HUES6 (cell line): Measurements from ENCODE around the gene A2ML1.
A peak's percentile ranks its signal among the peaks of the same experiment; 100 is the strongest.
"Not testable (repeated sequence)": the region's sequence is repeated elsewhere in the genome, so short reads cannot be mapped to it uniquely, and the experiment has no call there.

Source experiments
- H3K27ac ChIP-seq: 2 replicates; pipeline ENCODE4 v1.7.0; 2013; ENCODE audit warnings: low read depth, mild to moderate bottlenecking, low read length, inconsistent platforms
- H3K27me3 ChIP-seq: 2 replicates; pipeline ENCODE4 v1.6.1; 2013; ENCODE audit warnings: low read length; ENCODE audit not compliant: control insufficient read depth, insufficient read depth
- H3K36me3 ChIP-seq: 2 replicates; pipeline ENCODE4 v1.6.1; 2013; ENCODE audit warnings: low read length; ENCODE audit not compliant: control insufficient read depth, insufficient read depth
- H3K4me1 ChIP-seq: 2 replicates; pipeline ENCODE4 v1.6.1; 2013; ENCODE audit warnings: low read length; ENCODE audit not compliant: control insufficient read depth, insufficient read depth
- H3K4me3 ChIP-seq: 2 replicates; pipeline ENCODE4 v1.5.1; 2013; ENCODE audit warnings: low read depth, low read length
- H3K9ac ChIP-seq: one replicate; pipeline ENCODE4 v1.6.1; 2013; ENCODE audit warnings: mild to moderate bottlenecking, low read length
- H3K9me3 ChIP-seq: 2 replicates; pipeline ENCODE4 v1.6.1; 2013; ENCODE audit warnings: low read depth, low read length; ENCODE audit not compliant: control insufficient read depth, insufficient read depth

Gene A2ML1

GRCh38 chr12:8818526-8818925 is 3.9 kb upstream of the A2ML1 start:
- peaks cover 42% of the 10 kb centered on the region for H3K4me1 ChIP-seq

GRCh38 chr12:8819666-8819980 is 2.8 kb upstream of the A2ML1 start:
- Histone ChIP-seq H3K4me3 (no peak overlapping the region), H3K4me1 (peaks cover 37% of the 10 kb centered on the region), H3K27ac (peak overlapping the region; percentile 23; the same call in 1 of the 2 replicates), H3K36me3 (no peaks in the 10 kb centered on the region), H3K27me3 (no peaks in the 10 kb centered on the region), H3K9ac (no peak overlapping the region), H3K9me3 (no peaks in the 10 kb centered on the region; the same call in 1 of the 2 replicates)

More at GRCh38 chr12:8818526-8818925, 3.9 kb upstream of the A2ML1 start:
- no peaks in the 10 kb centered on the region for H3K36me3 ChIP-seq
- no peaks in the 10 kb centered on the region for H3K9me3 ChIP-seq
- H3K4me3 ChIP-seq, result no peak overlapping the region
- 0 out of 2 replicates have a peak overlapping the region, but pooled peaks have one; percentile 25 for H3K27ac ChIP-seq
- no peak overlapping the region for H3K9ac ChIP-seq
- no peaks in the 10 kb centered on the region for H3K27me3 ChIP-seq

- not testable (repeated sequence) for H3K4me3 ChIP-seq, H3K27me3 ChIP-seq, H3K27ac ChIP-seq, H3K36me3 ChIP-seq, H3K9ac ChIP-seq, H3K9me3 ChIP-seq
- H3K4me1 ChIP-seq, result peaks cover 37% of the 10 kb centered on the region
These were observed 1.6 kb upstream of the A2ML1 start for GRCh38 chr12:8820676-8821407.

GRCh38 chr12:8821591-8821990 is 830 bp upstream of the A2ML1 start:
- H3K27ac ChIP-seq, result no peak overlapping the region
- no peak overlapping the region for H3K4me3 ChIP-seq
- no peaks in the 10 kb centered on the region for H3K27me3 ChIP-seq
- H3K36me3 ChIP-seq, result no peaks in the 10 kb centered on the region
- peaks cover 3% of the 10 kb centered on the region; the same call in 1 of the 2 replicates for H3K9me3 ChIP-seq
- peaks cover 34% of the 10 kb centered on the region for H3K4me1 ChIP-seq
- H3K9ac ChIP-seq, result no peak overlapping the region

GRCh38 chr12:8823565-8824300 is 1.3 kb downstream of the A2ML1 start:
- peaks cover 40% of the 10 kb centered on the region for H3K4me1 ChIP-seq
- H3K4me3 ChIP-seq, result peak overlapping the region; percentile 8; the same call in 1 of the 2 replicates
- H3K9me3 ChIP-seq, result peaks cover 3% of the 10 kb centered on the region; the same call in 1 of the 2 replicates
- H3K9ac ChIP-seq, result no peak overlapping the region
- no peaks in the 10 kb centered on the region for H3K27me3 ChIP-seq
- H3K27ac ChIP-seq, result no peak overlapping the region
- no peaks in the 10 kb centered on the region for H3K36me3 ChIP-seq

GRCh38 chr12:8827551-8828256 is 5.3 kb downstream of the A2ML1 start:
- Histone ChIP-seq H3K27ac (no peak overlapping the region), H3K4me1 (peaks cover 51% of the 10 kb centered on the region), H3K27me3 (no peaks in the 10 kb centered on the region), H3K9ac (no peak overlapping the region), H3K9me3 (peaks cover 3% of the 10 kb centered on the region; the same call in 1 of the 2 replicates), H3K36me3 (no peaks in the 10 kb centered on the region), H3K4me3 (no peak overlapping the region)

GRCh38 chr12:8828257-8829124 is 6.1 kb downstream of the A2ML1 start:
- H3K27me3 ChIP-seq, result no peaks in the 10 kb centered on the region
- no peaks in the 10 kb centered on the region for H3K36me3 ChIP-seq
- H3K9me3 ChIP-seq, result peaks cover 3% of the 10 kb centered on the region; the same call in 1 of the 2 replicates
- no peak overlapping the region for H3K4me3 ChIP-seq
- H3K27ac ChIP-seq, result peak overlapping the region; percentile 39; the same call in 1 of the 2 replicates
- H3K4me1 ChIP-seq, result peaks cover 47% of the 10 kb centered on the region
- H3K9ac ChIP-seq, result peak overlapping the region; percentile 16

- peaks cover 48% of the 10 kb centered on the region for H3K4me1 ChIP-seq
- peak overlapping the region; percentile 6 for H3K9ac ChIP-seq
- H3K36me3 ChIP-seq, result no peaks in the 10 kb centered on the region
- H3K27me3 ChIP-seq, result no peaks in the 10 kb centered on the region
- H3K9me3 ChIP-seq, result peaks cover 3% of the 10 kb centered on the region; the same call in 1 of the 2 replicates
- peak overlapping the region; percentile 39; the same call in 1 of the 2 replicates for H3K27ac ChIP-seq
- H3K4me3 ChIP-seq, result no peak overlapping the region
These were observed 6.7 kb downstream of the A2ML1 start for GRCh38 chr12:8829125-8829518.

GRCh38 chr12:8829621-8830020 is 7.2 kb downstream of the A2ML1 start:
- H3K4me1 ChIP-seq, result peaks cover 53% of the 10 kb centered on the region
- no peak overlapping the region for H3K9ac ChIP-seq
- H3K9me3 ChIP-seq, result peaks cover 3% of the 10 kb centered on the region; the same call in 1 of the 2 replicates
- no peak overlapping the region for H3K4me3 ChIP-seq
- H3K27me3 ChIP-seq, result no peaks in the 10 kb centered on the region
- H3K36me3 ChIP-seq, result no peaks in the 10 kb centered on the region
- no peak overlapping the region for H3K27ac ChIP-seq

- Histone ChIP-seq H3K4me3 (no peak overlapping the region), H3K4me1 (peaks cover 62% of the 10 kb centered on the region), H3K27ac (peak overlapping the region; percentile 88; the same call in 1 of the 2 replicates), H3K27me3 (no peaks in the 10 kb centered on the region), H3K9ac (peak overlapping the region; percentile 18), H3K9me3 (no peaks in the 10 kb centered on the region), H3K36me3 (no peaks in the 10 kb centered on the region)
These were observed 8.7 kb downstream of the A2ML1 start for GRCh38 chr12:8831116-8831515.
